Epithelial cell of esophagus (primary cell): Measurements from ENCODE around the gene LHX6.

ENCODE experiments used
- DNase-seq: peaks from one replicate; pipeline ENCODE4 v3.0.0; 2010; ENCODE audit warnings: low read depth
- H3K4me3 ChIP-seq: 2 replicates; pipeline ENCODE4 v1.5.1; 2011; ENCODE audit warnings: mild to moderate bottlenecking, low read length, control low read depth
- TF ChIP-seq, protein P1 (sequence below): IDR thresholded peaks from 2 replicates; pipeline ENCODE4 v1.5.1; 2011; ENCODE audit warnings: low read depth, mild to moderate bottlenecking, low read length, control low read depth, inconsistent platforms; ENCODE audit not compliant: insufficient read depth; ENCODE audit errors: missing control alignments

Gene LHX6

DNA sequence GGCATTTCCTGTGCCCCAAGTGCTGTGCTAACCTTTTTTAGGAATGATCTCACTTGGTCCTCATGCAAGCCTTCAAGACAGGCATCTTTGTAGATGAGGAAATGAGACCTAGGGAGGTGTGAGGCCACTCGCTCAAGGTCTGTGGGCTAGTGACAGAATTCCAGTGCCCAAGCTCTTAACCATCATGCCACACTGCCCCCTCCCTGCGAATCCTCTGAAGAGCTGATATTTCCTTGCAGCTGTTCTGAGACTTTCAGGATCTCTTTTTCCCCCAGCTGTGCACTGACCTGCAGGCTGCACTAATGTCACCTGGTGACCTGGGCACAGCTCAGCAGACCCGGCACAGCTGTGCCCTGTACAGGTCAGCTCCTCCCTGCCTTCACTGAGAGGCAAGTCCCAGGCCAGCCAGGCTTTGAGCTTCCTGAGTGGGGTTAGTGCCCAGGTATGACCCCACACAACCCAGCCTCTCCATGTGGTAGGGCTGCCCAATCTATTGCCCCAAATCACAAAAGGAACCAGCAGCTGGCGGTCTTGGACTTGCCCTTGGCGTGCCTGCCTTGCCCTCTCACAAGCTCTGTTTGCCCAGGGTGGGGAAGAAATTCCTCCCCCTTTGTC, 36.4 kb downstream of the LHX6 start:
- TF ChIP-seq, protein P1, sequence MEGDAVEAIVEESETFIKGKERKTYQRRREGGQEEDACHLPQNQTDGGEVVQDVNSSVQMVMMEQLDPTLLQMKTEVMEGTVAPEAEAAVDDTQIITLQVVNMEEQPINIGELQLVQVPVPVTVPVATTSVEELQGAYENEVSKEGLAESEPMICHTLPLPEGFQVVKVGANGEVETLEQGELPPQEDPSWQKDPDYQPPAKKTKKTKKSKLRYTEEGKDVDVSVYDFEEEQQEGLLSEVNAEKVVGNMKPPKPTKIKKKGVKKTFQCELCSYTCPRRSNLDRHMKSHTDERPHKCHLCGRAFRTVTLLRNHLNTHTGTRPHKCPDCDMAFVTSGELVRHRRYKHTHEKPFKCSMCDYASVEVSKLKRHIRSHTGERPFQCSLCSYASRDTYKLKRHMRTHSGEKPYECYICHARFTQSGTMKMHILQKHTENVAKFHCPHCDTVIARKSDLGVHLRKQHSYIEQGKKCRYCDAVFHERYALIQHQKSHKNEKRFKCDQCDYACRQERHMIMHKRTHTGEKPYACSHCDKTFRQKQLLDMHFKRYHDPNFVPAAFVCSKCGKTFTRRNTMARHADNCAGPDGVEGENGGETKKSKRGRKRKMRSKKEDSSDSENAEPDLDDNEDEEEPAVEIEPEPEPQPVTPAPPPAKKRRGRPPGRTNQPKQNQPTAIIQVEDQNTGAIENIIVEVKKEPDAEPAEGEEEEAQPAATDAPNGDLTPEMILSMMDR: no peak
- no peak for DNase-seq
- no peak overlapping the region for H3K4me3 ChIP-seq

- TF ChIP-seq, protein P1: no peak
- no peak overlapping the region for H3K4me3 ChIP-seq
- DNase-seq: peak; percentile 52
Measured at GRCh38 chr9:122191584-122191983, 37.2 kb downstream of the LHX6 start.

DNA sequence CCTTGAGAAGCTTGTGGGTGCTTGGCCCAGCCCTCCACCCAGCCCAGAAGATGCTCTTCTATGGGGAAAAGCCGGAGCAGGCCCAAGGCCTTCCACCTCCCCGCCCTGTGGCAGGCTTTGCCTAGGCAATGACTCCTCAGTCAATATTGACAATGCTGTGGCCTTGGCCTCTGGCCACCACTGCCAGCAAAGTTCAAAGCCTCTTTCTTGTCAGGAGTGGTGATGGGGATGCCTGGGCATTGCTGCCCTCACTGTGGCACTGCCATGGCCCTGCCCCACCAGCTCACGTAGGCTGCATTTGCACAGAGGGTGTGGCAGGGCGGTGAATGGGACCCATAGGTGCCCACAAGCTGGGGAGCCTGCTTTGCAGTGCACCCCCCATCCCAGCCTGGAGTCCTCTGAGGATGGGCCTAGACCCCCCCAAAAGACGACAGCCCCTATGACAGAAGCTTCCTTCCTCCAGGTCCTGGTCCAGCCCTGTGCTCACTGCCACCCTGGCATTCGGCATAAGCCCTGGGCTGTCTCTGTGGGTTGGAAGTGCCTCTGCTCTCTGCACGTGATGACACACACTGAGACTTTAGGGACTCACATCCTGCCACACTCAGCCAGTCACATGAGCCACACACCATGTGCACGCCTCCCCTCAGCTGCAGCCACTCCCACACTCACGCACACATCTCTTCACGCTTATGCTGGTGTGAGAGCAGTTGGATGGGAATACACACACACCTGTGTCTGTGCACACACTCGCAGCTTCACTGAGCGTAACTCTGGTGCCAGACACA, 38.0 kb downstream of the LHX6 start:
- H3K4me3 ChIP-seq: no peak overlapping the region
- TF ChIP-seq, protein P1: no peak
- DNase-seq: peak; percentile 49

GRCh38 chr9:122188369-122188768, 40.4 kb downstream of the LHX6 start:
- no peak for DNase-seq
- H3K4me3 ChIP-seq: no peak overlapping the region
- TF ChIP-seq, protein P1: no peak

- TF ChIP-seq, protein P1: no peak
- no peak overlapping the region for H3K4me3 ChIP-seq
- no peak for DNase-seq
Measured at GRCh38 chr9:122186777-122187470, 41.8 kb downstream of the LHX6 start.

- TF ChIP-seq, protein P1: no peak
- H3K4me3 ChIP-seq: no peak overlapping the region
- no peak for DNase-seq
Measured at GRCh38 chr9:122186301-122186700, 42.5 kb downstream of the LHX6 start.
